Effector memory CD4-positive, alpha-beta T cell (primary cell): ENCODE measurements around the gene CTCFL.

ENCODE experiments used
- DNase-seq, 3 donors: peaks; one replicate each; pipeline ENCODE4 v3.0.0-alpha.2; 2020
- H3K27ac ChIP-seq: 2 replicates; pipeline ENCODE4 v1.7.0; 2013; ENCODE audit warnings: mild to moderate bottlenecking, low read length, moderate library complexity; ENCODE audit not compliant: insufficient read depth, poor library complexity, severe bottlenecking
- H3K27me3 ChIP-seq: replicated peaks from 2 replicates; pipeline ENCODE4 v1.7.0; 2013; ENCODE audit warnings: mild to moderate bottlenecking, low read length; ENCODE audit not compliant: insufficient read depth, control insufficient read depth, poor library complexity, severe bottlenecking
- H3K36me3 ChIP-seq: 2 replicates; pipeline ENCODE4 v1.7.0; 2013; ENCODE audit warnings: mild to moderate bottlenecking, low read length, moderate library complexity; ENCODE audit not compliant: control insufficient read depth, insufficient read depth
- H3K4me1 ChIP-seq: 2 replicates; pipeline ENCODE4 v1.7.0; 2013; ENCODE audit warnings: low read length, mild to moderate bottlenecking; ENCODE audit not compliant: control insufficient read depth, insufficient read depth, poor library complexity, severe bottlenecking
- H3K4me3 ChIP-seq: 2 replicates; pipeline ENCODE4 v1.7.0; 2013; ENCODE audit warnings: low read length, low read depth, mild to moderate bottlenecking; ENCODE audit not compliant: insufficient read depth, poor library complexity, severe bottlenecking
- H3K9me3 ChIP-seq: 2 replicates; pipeline ENCODE4 v1.7.0; 2013; ENCODE audit warnings: mild to moderate bottlenecking, low read length, moderate library complexity; ENCODE audit not compliant: control insufficient read depth

CTCFL gene

DNA sequence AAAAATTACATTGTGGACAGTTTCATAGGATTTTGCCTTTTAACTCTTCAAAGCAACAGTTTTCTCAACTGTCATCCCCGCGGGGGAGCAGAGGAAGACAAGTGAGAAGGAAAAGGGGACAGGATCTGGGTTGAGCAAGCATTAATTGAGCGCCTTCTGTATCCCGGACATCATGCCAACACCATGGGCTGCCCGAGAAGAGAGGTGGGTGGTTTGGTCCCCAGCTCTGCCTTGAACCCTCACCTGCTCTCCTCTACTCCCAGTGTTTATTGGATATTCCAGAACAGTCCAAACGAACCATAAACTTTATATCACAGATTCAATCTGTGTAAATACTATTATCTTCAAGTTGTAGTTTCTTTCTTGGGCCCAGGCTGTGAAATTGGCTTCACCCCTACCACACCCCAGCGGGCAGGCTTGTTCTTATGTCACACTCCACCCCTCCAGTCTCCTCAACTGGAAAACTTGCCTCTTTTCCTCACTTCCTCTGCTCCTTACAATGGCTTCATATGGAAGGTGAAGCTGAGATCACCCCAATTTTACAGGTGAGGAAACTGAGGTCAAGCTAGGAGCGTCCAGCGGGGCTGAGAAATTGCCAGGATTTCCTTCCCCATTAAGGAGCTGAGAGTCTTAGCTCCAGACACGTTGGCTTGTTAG is 42.0 kb upstream of the CTCFL start:
- Histone ChIP-seq H3K27ac (no peak overlapping the region), H3K4me3 (no peak overlapping the region), H3K4me1 (no peaks in the 10 kb centered on the region), H3K9me3 (no peaks in the 10 kb centered on the region), H3K27me3 (no peaks in the 10 kb centered on the region), H3K36me3 (no peaks in the 10 kb centered on the region)
- no peak for DNase-seq

DNA sequence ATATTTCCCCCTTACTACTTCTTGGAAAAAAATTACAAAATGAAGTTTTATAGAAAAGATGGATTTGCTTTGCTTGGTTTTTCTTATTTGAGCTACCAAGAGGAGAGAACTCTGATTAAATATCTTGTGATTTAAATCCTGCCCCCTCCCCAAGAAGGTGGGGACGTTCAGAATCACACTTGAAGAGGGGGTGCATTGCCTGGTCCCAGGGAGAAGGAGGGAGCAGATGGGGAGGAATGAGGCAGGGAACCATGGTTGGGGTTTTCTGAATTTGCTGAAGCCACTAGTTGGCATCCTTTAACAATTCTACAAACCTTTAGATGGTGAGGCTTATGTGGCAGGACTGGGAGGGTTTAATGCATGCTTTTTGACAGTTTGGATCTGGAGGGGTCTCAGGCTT is 41.5 kb upstream of the CTCFL start:
- Histone ChIP-seq H3K36me3 (no peaks in the 10 kb centered on the region), H3K4me3 (no peak overlapping the region), H3K4me1 (no peaks in the 10 kb centered on the region), H3K27ac (no peak overlapping the region), H3K27me3 (no peaks in the 10 kb centered on the region), H3K9me3 (no peaks in the 10 kb centered on the region)
- no peak for DNase-seq

GRCh38 chr20:57564951-57565642 is 40.2 kb upstream of the CTCFL start:
- no peaks in the 10 kb centered on the region for H3K9me3 ChIP-seq
- no peak overlapping the region for H3K27ac ChIP-seq
- H3K36me3 ChIP-seq = no peaks in the 10 kb centered on the region
- H3K4me3 ChIP-seq = no peak overlapping the region
- H3K4me1 ChIP-seq = no peaks in the 10 kb centered on the region
- no peaks in the 10 kb centered on the region for H3K27me3 ChIP-seq
- DNase-seq = no peak

DNA sequence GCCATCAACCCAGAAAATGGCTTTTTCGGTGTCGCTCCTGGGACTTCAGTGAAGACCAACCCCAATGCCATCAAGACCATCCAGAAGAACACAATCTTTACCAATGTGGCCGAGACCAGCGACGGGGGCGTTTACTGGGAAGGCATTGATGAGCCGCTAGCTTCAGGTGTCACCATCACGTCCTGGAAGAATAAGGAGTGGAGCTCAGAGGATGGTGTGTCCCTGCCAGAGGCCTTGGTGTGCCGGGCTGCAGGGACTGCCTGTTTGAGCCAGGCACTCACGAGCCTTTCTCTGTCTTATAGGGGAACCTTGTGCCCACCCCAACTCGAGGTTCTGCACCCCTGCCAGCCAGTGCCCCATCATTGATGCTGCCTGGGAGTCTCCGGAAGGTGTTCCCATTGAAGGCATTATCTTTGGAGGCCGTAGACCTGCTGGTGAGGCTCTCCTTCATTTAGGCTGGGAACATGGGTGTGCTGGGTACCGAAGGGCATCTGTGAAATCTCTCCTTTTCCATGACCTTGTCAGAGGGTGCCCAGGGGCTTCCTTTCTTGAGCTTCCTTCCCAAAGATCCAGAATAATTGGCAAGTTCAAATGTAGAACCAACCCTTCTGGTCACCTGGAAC is 39.4 kb upstream of the CTCFL start:
- Histone ChIP-seq H3K36me3 (no peaks in the 10 kb centered on the region), H3K27me3 (no peaks in the 10 kb centered on the region), H3K4me3 (no peak overlapping the region)

DNA sequence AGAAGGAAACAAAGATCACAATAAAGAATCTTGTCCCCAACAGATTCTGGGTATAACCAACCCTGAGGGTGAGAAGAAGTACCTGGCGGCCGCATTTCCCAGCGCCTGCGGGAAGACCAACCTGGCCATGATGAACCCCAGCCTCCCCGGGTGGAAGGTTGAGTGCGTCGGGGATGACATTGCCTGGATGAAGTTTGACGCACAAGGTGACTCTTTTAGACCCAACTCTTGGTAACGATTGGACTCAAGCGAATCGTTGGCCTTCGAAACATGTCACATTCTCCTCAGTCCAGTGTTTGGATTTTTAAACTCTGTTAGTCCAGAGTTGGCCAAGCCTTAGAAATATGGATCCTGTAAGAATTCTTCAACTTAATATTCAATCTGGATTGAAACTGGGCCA is 38.6 kb upstream of the CTCFL start:
- Histone ChIP-seq H3K4me1 (no peaks in the 10 kb centered on the region), H3K36me3 (no peaks in the 10 kb centered on the region), H3K27me3 (no peaks in the 10 kb centered on the region), H3K9me3 (no peaks in the 10 kb centered on the region), H3K27ac (no peak overlapping the region), H3K4me3 (no peak overlapping the region)
- DNase-seq = no peak

More for the DNA sequence above, 39.4 kb upstream of the CTCFL start:
- Histone ChIP-seq H3K4me1 (no peaks in the 10 kb centered on the region), H3K9me3 (no peaks in the 10 kb centered on the region), H3K27ac (no peak overlapping the region)
- DNase-seq = no peak

- Histone ChIP-seq H3K27ac (no peak overlapping the region), H3K4me1 (no peaks in the 10 kb centered on the region), H3K36me3 (no peaks in the 10 kb centered on the region), H3K4me3 (no peak overlapping the region), H3K27me3 (peaks cover 1% of the 10 kb centered on the region), H3K9me3 (no peaks in the 10 kb centered on the region)
- DNase-seq = no peak
These were observed 37.9 kb upstream of the CTCFL start for GRCh38 chr20:57562541-57563465.

DNA sequence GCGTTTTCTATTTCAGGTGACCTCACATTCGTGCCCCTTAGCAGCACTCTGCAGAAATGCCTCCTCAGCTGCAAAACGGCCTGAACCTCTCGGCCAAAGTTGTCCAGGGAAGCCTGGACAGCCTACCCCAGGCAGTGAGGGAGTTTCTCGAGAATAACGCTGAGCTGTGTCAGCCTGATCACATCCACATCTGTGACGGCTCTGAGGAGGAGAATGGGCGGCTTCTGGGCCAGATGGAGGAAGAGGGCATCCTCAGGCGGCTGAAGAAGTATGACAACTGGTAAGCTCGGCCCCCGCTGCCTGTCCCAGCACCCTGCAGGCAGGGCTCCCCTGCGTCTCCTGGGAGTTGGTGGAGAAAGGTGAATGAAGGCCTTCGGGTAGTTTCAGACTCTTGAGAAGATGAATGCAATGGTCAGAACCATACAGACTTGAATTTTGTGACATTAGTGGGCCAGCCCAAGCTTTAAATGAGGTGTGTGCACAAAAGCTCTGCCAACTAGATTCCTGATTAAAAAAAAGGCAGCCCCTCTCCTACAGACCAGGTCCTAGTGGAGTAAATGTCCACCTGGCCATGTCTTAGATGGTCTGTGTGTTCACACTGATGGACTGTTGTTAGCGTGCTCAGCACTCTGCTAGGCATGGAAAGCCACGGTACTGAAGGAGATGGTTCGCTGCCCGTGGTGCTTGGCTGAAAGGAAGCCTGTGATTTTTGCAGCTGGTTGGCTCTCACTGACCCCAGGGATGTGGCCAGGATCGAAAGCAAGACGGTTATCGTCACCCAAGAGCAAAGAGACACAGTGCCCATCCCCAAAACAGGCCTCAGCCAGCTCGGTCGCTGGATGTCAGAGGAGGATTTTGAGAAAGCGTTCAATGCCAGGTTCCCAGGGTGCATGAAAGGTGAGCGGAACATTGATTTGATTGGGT is 36.7 kb upstream of the CTCFL start:
- no peaks in the 10 kb centered on the region for H3K36me3 ChIP-seq
- no peak overlapping the region for H3K27ac ChIP-seq
- no peak overlapping the region for H3K4me3 ChIP-seq
- peaks cover 4% of the 10 kb centered on the region for H3K27me3 ChIP-seq
- H3K9me3 ChIP-seq = no peaks in the 10 kb centered on the region
- H3K4me1 ChIP-seq = no peaks in the 10 kb centered on the region
- DNase-seq = no peak

DNA sequence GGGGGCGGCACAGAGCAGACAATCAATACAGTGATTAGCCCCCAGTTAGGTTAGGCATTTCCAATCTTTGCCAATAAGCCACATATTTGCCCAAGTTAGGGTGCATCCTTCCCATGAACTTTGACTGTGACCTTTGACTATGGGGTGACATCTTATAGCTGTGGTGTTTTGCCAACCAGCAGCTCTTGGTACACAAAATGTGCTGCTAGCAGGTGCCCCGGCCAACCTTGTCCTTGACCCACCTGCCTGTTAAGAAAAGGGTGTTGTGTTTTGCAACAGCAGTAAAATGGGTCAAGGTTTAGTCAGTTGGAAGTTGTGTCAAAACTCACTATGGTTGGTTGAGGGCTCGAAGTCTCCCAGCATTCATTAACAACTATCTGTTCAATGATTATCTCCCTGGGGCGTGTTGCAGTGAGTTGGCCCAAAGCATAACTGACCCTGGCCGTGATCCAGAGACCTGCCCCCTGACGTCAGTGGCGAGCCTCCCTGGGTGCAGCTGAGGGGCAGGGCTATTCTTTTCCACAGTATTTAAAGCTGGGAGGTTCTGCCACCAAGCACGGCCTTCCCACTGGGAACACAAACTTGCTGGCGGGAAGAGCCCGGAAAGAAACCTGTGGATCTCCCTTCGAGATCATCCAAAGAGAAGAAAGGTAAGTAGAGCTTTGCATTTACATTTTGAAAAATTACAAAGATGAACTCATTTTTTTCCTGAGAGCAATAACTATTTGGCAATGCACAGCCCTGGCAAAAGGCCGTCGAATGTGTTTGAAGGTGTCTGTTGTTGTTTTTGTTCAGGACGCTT is 35.8 kb upstream of the CTCFL start, which contains the start of gene PCK1:
PCK1 (plus strand) TSS at position 557 of the 802 bp plus-strand sequence. CDS start 302 bp downstream, outside the sequence.
- no peak within 1 kb of the TSS for H3K27ac ChIP-seq
- no peaks in the 10 kb centered on the region for H3K9me3 ChIP-seq
- peaks cover 4% of the 10 kb centered on the region for H3K27me3 ChIP-seq
- DNase-seq = no peak
- no peaks in the 10 kb centered on the region for H3K4me1 ChIP-seq
- no peak within 1 kb of the TSS for H3K4me3 ChIP-seq
- H3K36me3 ChIP-seq = no peaks in the 10 kb centered on the region
